ENCODE results near the gene KSR1.

The KSR1 gene

GRCh38 chr17:27554152-27554551 lies 97.9 kb downstream of the KSR1 start:
- TF ChIP-seq ARNTL (CRISPR knock-in tag; IDR thresholded peaks at IDR 0.05; ENCODE audit: borderline replicate concordance, low read depth) (no peak), OSR1 (CRISPR knock-in tag; IDR thresholded peaks at IDR 0.05) (no peak), PATZ1 (CRISPR knock-in tag; IDR thresholded peaks at IDR 0.05; ENCODE audit: borderline replicate concordance) (no peak), RARB (CRISPR knock-in tag; IDR thresholded peaks at IDR 0.05) (no peak), BACH2 (CRISPR knock-in tag; IDR thresholded peaks at IDR 0.05; ENCODE audit: borderline replicate concordance) (no peak), ZNF565 (CRISPR knock-in tag; conservative IDR thresholded peaks at IDR 0.05; ENCODE audit: low read depth) (no peak), PPARA (CRISPR knock-in tag; IDR thresholded peaks at IDR 0.05; ENCODE audit: borderline replicate concordance) (no peak), TOX (CRISPR knock-in tag; IDR thresholded peaks at IDR 0.05; ENCODE audit: borderline replicate concordance) (no peak), TCF4 (CRISPR knock-in tag; IDR thresholded peaks at IDR 0.05; ENCODE audit: borderline replicate concordance) (no peak), ZFP3 (CRISPR knock-in tag; IDR thresholded peaks at IDR 0.05) (no peak), ISL1 (CRISPR knock-in tag; IDR thresholded peaks at IDR 0.05) (no peak), CSDC2 (CRISPR knock-in tag; IDR thresholded peaks at IDR 0.05) (no peak), TSHZ2 (CRISPR knock-in tag; IDR thresholded peaks at IDR 0.05) (no peak), GLIS3 (CRISPR knock-in tag; IDR thresholded peaks at IDR 0.05) (no peak), SNAI2 (CRISPR knock-in tag; IDR thresholded peaks at IDR 0.05) (no peak)
- ATAC-seq, result peak; percentile 65

GRCh38 chr17:27554911-27555310 lies 98.7 kb downstream of the KSR1 start:
- no peak for ATAC-seq

More at GRCh38 chr17:27554911-27555310, 98.7 kb downstream of the KSR1 start:
- TF ChIP-seq PATZ1 (CRISPR knock-in tag; IDR thresholded peaks at IDR 0.05; ENCODE audit: borderline replicate concordance), result no peak
- TF ChIP-seq TSHZ2 (CRISPR knock-in tag; IDR thresholded peaks at IDR 0.05), result no peak
- TF ChIP-seq BACH2 (CRISPR knock-in tag; IDR thresholded peaks at IDR 0.05; ENCODE audit: borderline replicate concordance), result no peak
- TF ChIP-seq ZFP3 (CRISPR knock-in tag; IDR thresholded peaks at IDR 0.05), result no peak
- no peak for TF ChIP-seq ZNF565 (CRISPR knock-in tag; conservative IDR thresholded peaks at IDR 0.05; ENCODE audit: low read depth)
- no peak for TF ChIP-seq TOX (CRISPR knock-in tag; IDR thresholded peaks at IDR 0.05; ENCODE audit: borderline replicate concordance)
- TF ChIP-seq TCF4 (CRISPR knock-in tag; IDR thresholded peaks at IDR 0.05; ENCODE audit: borderline replicate concordance), result no peak
- no peak for TF ChIP-seq OSR1 (CRISPR knock-in tag; IDR thresholded peaks at IDR 0.05)
- TF ChIP-seq ZNF70 (CRISPR knock-in tag; IDR thresholded peaks at IDR 0.05), result no peak
- no peak for TF ChIP-seq ZC3H10 (CRISPR knock-in tag; IDR thresholded peaks at IDR 0.05)
- no peak for TF ChIP-seq ARNTL (CRISPR knock-in tag; IDR thresholded peaks at IDR 0.05; ENCODE audit: borderline replicate concordance, low read depth)
- TF ChIP-seq SNAI2 (CRISPR knock-in tag; IDR thresholded peaks at IDR 0.05), result no peak
- TF ChIP-seq CREB5 (CRISPR knock-in tag; IDR thresholded peaks at IDR 0.05; ENCODE audit: low read depth), result no peak
- no peak for TF ChIP-seq POU6F1 (CRISPR knock-in tag; IDR thresholded peaks at IDR 0.05; ENCODE audit: borderline replicate concordance, low read depth)
- no peak for TF ChIP-seq CSDC2 (CRISPR knock-in tag; IDR thresholded peaks at IDR 0.05)
- no peak for TF ChIP-seq GLIS3 (CRISPR knock-in tag; IDR thresholded peaks at IDR 0.05)

All from SK-N-SH treated with all-trans-retinoic acid at 6 μM for 48 hours (cell line).